ENCODE results near the gene LGALS9C.
"Not testable (repeated sequence)": the region's sequence is repeated elsewhere in the genome, so short reads cannot be mapped to it uniquely, and the experiment has no call there.

GRCh38 chr17:18488622-18489021 lies 12.0 kb downstream of the LGALS9C start:
- not testable (repeated sequence) for TF ChIP-seq CTCF (IDR thresholded peaks at IDR 0.05); POLR2AphosphoS5 (IDR thresholded peaks at IDR 0.05; ENCODE audit: low read depth, low read length)

Data from Panc1 (cell line).